GM12891 (cell line): ENCODE data around the gene B4GALT7.

ENCODE experiments used
- PAX5 ChIP-seq: IDR thresholded peaks from 2 replicates; pipeline ENCODE4 v1.6.1; 2011; ENCODE audit warnings: low read length, moderate library complexity, mild to moderate bottlenecking; ENCODE audit not compliant: insufficient read depth, severe bottlenecking
- POLR2A ChIP-seq: IDR thresholded peaks from 2 replicates; pipeline ENCODE4 v1.6.1; 2011; ENCODE audit warnings: low read depth, low read length, control low read depth
- POLR2AphosphoS5 ChIP-seq: IDR thresholded peaks from 2 replicates; pipeline ENCODE4 v1.6.1; 2011; ENCODE audit warnings: low read depth, low read length, control low read depth
- POU2F2 ChIP-seq: IDR thresholded peaks from 2 replicates; pipeline ENCODE4 v1.6.1; 2011; ENCODE audit warnings: low read depth, mild to moderate bottlenecking, control low read depth, low read length, moderate library complexity
- SPI1 ChIP-seq: IDR thresholded peaks from 2 replicates; pipeline ENCODE4 v1.6.1; 2011; ENCODE audit warnings: low read depth, low read length, control low read depth
- TAF1 ChIP-seq: IDR thresholded peaks from 2 replicates; pipeline ENCODE4 v1.6.1; 2011; ENCODE audit warnings: low read depth, low read length, control low read depth

DNA sequence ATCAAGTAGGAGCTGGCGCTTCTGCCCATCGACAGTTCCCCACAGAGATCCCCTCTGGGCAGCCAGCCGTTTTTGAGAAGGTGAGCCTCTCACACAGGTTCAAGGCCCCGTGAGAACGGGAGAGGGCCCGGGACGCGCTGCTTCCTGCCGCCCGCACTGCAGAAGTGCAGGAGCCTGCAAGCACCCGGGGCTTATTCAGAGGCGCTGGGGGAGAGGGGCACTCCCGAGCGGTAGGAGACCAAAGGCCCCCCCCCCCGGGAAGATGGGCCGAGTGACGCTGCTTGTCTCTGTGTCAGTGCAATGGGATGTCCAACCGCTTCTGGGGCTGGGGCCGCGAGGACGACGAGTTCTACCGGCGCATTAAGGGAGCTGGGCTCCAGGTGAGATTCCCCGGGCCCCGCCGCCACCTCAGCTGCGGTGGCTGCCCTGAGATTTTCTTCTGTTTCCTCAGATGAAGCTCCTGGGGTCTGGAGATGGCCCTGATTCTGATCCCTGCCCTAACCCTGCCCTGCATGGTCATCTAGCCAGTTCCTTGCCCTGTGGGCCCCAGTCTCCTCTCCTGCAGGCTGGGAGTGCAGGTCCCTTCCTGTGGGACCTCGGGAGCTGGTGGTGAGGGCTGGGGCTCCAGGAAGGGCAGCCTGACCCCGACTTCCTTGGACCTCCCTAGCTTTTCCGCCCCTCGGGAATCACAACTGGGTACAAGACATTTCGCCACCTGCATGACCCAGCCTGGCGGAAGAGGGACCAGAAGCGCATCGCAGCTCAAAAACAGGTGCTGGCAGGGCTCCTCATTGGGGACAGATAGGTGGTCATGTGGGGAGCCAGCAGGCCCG lies 8.5 kb downstream of the B4GALT7 start:
- no peak for TF ChIP-seq POLR2A
- no peak for TF ChIP-seq TAF1
- TF ChIP-seq POLR2AphosphoS5: no peak
- TF ChIP-seq PAX5: no peak
- no peak for TF ChIP-seq POU2F2
- TF ChIP-seq SPI1: no peak
